Spinal cord (tissue), 10 donors: ENCODE data around the gene TSEN2. TPM values are rescaled to one million over a fixed set of nuclear protein-coding genes. Genes with fewer than 3 reads are reported as not detected.
A peak's percentile ranks its signal among the peaks of the same experiment; 100 is the strongest.

Source experiments
- DNase-seq, 6 donors: peaks; one replicate each; pipeline versions ENCODE4 v3.0.0 to v3.0.0-alpha.2; 2013 to 2015; ENCODE audit warnings: low spot score in 6 of 6, low read depth in 4 of 6
- H3K27ac ChIP-seq: one replicate; pipeline ENCODE4 v1.5.1; 2013; ENCODE audit warnings: low read depth, low read length, control low read depth
- H3K27me3 ChIP-seq: one replicate; pipeline ENCODE4 v1.6.1; 2013; ENCODE audit warnings: low read length; ENCODE audit not compliant: control insufficient read depth, insufficient read depth
- H3K36me3 ChIP-seq: one replicate; pipeline ENCODE4 v1.6.1; 2013; ENCODE audit warnings: low read length; ENCODE audit not compliant: control insufficient read depth, insufficient read depth
- H3K4me1 ChIP-seq: one replicate; pipeline ENCODE4 v1.6.1; 2013; ENCODE audit warnings: low read length; ENCODE audit not compliant: control insufficient read depth, insufficient read depth
- H3K4me3 ChIP-seq: one replicate; pipeline ENCODE4 v1.5.1; 2013; ENCODE audit warnings: low read depth, low read length, control low read depth
- H3K9me3 ChIP-seq: one replicate; pipeline ENCODE4 v1.6.1; 2013; ENCODE audit warnings: low read length; ENCODE audit not compliant: control insufficient read depth, insufficient read depth
- WGBS: methylation state at CpG from one replicate; pipeline ENCODE4 v1.1.5; 2013; ENCODE audit warnings: missing lambda C conversion rate; ENCODE audit not compliant: insufficient coverage; 5-methylcytosine and 5-hydroxymethylcytosine counted together
- polyA plus RNA-seq, 2 donors: library from polyadenylated mRNA; unstranded; fragments of 120-200 nt; gene quantifications; one replicate each; pipeline ENCODE4 v1.2.1, GENCODE V29; 2013; ENCODE audit not compliant: insufficient read length in 2 of 2
- total RNA-seq, 2 donors: library from RNA; depleted of rRNA in 1 of 2; stranded (reverse); fragments of 120-200 nt in 1 of 2; fragments of >200 nt in 1 of 2; gene quantifications; one replicate each; pipeline versions ENCODE4 v1.2.3 to v1.2.4, GENCODE V29; 2013 to 2014
- donor health status: healthy.

Gene TSEN2
- total and polyA plus RNA-seq, 4 donors: 19.7 to 27.2 (median 23.8) TPM

DNA sequence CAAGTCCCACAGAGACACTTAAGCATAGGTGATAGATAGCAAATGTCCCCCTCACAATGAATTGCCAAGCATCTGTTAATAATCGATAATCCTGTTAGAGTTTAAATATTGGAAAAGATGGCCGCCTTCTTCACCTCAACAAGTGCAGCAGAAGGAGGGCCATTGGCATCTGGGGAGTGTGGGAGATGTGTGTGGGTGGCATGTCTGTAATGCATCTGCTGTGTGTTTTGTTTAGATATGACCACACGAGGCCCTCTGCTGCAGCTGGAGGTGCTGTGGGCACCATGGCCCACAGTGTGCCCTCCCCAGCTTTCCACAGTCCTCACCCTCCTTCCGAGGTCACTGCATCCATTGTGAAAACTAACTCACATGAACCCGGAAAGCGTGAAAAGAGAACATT lies 85.6 kb downstream of the TSEN2 start:
- WGBS: 82% methylated on average over 5 of the region's 6 CpGs
- Histone ChIP-seq H3K36me3 (peaks cover 42% of the 10 kb centered on the region), H3K27ac (no peak overlapping the region), H3K27me3 (no peaks in the 10 kb centered on the region), H3K4me1 (no peaks in the 10 kb centered on the region), H3K9me3 (peaks cover 2% of the 10 kb centered on the region), H3K4me3 (no peak overlapping the region)
- no peak for DNase-seq

DNA sequence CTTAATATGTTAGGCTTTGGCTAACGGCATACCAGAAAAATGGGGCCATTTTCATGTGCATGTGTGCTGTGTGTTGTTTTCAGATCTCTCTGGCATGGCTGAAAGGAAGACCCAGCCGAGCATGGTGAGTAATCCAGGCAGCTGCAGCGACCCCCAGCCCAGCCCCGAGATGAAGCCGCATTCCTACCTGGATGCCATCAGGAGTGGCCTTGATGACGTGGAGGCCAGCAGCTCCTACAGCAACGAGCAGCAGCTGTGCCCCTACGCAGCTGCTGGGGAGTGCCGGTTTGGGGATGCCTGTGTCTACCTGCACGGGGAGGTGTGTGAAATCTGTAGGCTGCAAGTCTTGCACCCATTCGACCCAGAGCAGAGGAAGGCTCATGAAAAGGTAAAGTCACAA lies 87.7 kb downstream of the TSEN2 start:
- no peak overlapping the region for H3K4me3 ChIP-seq
- no peaks in the 10 kb centered on the region for H3K9me3 ChIP-seq
- 97% methylated on average over 11 of the region's 11 CpGs for WGBS
- DNase-seq: no peak
- peaks cover 60% of the 10 kb centered on the region for H3K36me3 ChIP-seq
- H3K27ac ChIP-seq: no peak overlapping the region
- H3K27me3 ChIP-seq: no peaks in the 10 kb centered on the region
- H3K4me1 ChIP-seq: no peaks in the 10 kb centered on the region

DNA sequence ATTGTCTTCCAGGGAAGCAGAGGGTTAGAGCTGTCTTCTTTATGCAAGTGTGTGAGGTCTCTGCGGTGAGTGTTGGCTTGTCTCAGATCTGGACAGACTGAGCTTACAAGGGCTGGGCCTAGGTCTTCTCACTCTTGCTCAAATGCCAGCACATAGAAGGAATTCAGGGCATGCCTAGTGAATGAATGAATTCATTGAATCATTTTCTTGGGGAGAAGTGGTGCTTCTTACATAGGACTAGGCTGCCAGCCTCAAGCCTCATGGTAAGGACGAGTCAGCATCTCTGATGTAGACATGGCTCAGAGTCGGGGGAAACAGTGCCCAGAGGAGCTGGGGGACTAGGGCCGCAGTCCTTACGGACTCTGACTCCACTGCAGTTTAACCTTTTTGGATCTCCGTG lies 89.9 kb downstream of the TSEN2 start:
- no peaks in the 10 kb centered on the region for H3K9me3 ChIP-seq
- H3K4me3 ChIP-seq: no peak overlapping the region
- WGBS: 98% methylated on average over 6 of the region's 6 CpGs
- H3K27ac ChIP-seq: no peak overlapping the region
- peaks cover 71% of the 10 kb centered on the region for H3K36me3 ChIP-seq
- no peaks in the 10 kb centered on the region for H3K4me1 ChIP-seq
- no peak for DNase-seq
- H3K27me3 ChIP-seq: no peaks in the 10 kb centered on the region

DNA sequence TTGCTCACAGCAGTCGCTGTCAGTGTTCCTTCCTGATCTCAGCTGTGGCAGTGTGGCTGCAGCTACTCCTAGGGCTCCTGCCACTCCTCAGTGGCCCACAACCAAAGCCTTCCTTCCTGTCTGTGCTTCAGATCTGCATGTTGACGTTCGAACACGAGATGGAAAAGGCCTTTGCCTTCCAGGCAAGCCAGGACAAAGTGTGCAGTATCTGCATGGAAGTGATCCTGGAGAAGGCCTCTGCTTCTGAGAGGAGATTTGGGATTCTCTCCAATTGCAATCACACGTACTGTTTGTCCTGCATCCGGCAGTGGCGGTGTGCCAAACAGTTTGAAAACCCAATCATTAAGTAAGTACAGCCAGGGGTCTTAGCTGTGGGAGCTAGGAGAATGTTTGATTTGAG lies 90.4 kb downstream of the TSEN2 start:
- Histone ChIP-seq H3K4me3 (no peak overlapping the region), H3K27me3 (no peaks in the 10 kb centered on the region), H3K27ac (no peak overlapping the region), H3K4me1 (no peaks in the 10 kb centered on the region), H3K9me3 (no peaks in the 10 kb centered on the region), H3K36me3 (peaks cover 77% of the 10 kb centered on the region)
- DNase-seq: peak in 1 of 6 donors; percentile 51
- 89% methylated on average over 1 of the region's 7 CpGs for WGBS

DNA sequence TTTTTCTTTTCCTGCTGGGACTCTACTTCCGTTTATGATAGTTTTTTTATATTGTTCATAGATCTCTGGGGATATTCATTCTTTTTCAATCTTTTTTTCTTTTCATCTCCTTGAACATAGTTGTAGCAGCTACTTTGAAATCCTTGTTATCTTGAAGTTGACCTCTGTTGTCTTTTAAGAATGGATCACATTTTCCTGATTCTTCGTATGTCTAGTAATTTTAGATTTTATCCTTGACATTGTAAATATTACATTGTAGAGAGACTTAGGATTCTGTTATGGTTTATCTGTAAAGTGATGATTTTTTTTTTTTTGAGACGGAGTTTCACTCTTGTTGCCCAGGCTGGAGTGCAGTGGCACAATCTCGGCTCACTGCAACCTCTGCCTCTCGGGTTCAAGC lies 93.1 kb downstream of the TSEN2 start:
- H3K4me1 ChIP-seq: no peaks in the 10 kb centered on the region
- H3K36me3 ChIP-seq: peaks cover 76% of the 10 kb centered on the region
- H3K4me3 ChIP-seq: no peak overlapping the region
- no peaks in the 10 kb centered on the region for H3K9me3 ChIP-seq
- WGBS: 100% methylated on average over 3 of the region's 5 CpGs
- no peaks in the 10 kb centered on the region for H3K27me3 ChIP-seq
- DNase-seq: no peak
- no peak overlapping the region for H3K27ac ChIP-seq

GRCh38 chr3:12578742-12579141 lies 94.5 kb downstream of the TSEN2 start:
- no CpG with 5 or more reads among the region's 2 CpGs for WGBS
- Histone ChIP-seq H3K27ac (no peak overlapping the region), H3K4me3 (no peak overlapping the region), H3K4me1 (peaks cover 6% of the 10 kb centered on the region), H3K9me3 (no peaks in the 10 kb centered on the region), H3K36me3 (peaks cover 72% of the 10 kb centered on the region), H3K27me3 (no peaks in the 10 kb centered on the region)
- DNase-seq: no peak

GRCh38 chr3:12579456-12579855 lies 95.2 kb downstream of the TSEN2 start:
- H3K36me3 ChIP-seq: peaks cover 75% of the 10 kb centered on the region
- 86% methylated on average over 2 of the region's 3 CpGs for WGBS
- DNase-seq: no peak

GRCh38 chr3:12579905-12580304 lies 95.6 kb downstream of the TSEN2 start:
- WGBS: 90% methylated on average over 3 of the region's 3 CpGs
- no peak for DNase-seq
- Histone ChIP-seq H3K36me3 (peaks cover 75% of the 10 kb centered on the region), H3K27me3 (no peaks in the 10 kb centered on the region), H3K9me3 (no peaks in the 10 kb centered on the region), H3K27ac (no peak overlapping the region), H3K4me1 (peaks cover 16% of the 10 kb centered on the region), H3K4me3 (no peak overlapping the region)

More at GRCh38 chr3:12579456-12579855, 95.2 kb downstream of the TSEN2 start:
- H3K27me3 ChIP-seq: no peaks in the 10 kb centered on the region
- peaks cover 13% of the 10 kb centered on the region for H3K4me1 ChIP-seq
- H3K9me3 ChIP-seq: no peaks in the 10 kb centered on the region
- no peak overlapping the region for H3K27ac ChIP-seq
- no peak overlapping the region for H3K4me3 ChIP-seq

DNA sequence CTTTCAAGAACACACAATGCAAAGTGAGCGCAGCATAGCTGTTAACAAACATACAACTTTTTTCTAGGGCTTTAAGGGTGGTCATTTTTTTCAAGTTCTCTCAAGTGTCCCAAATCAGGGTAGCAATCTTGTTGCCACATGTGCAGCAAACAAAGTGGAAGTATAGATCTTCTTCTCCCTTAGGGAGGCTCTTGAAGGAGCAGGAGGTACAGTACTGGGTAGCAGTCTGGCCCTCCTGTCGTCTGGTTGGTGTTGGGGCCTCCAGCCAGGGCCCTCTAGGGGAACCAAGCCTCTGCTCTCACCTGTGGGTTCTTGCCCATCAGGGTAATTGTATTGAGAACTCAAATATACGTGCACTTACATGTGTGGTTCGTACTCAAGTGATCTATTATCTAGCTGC lies 98.5 kb downstream of the TSEN2 start:
- Histone ChIP-seq H3K27me3 (no peaks in the 10 kb centered on the region), H3K4me1 (peaks cover 22% of the 10 kb centered on the region), H3K4me3 (no peak overlapping the region), H3K9me3 (no peaks in the 10 kb centered on the region), H3K36me3 (peaks cover 64% of the 10 kb centered on the region), H3K27ac (no peak overlapping the region)
- WGBS: 70% methylated on average over 1 of the region's 4 CpGs
- DNase-seq: no peak
